NCI-H187 (cell line): Measurements from ENCODE around the gene DLG2.

Source experiments
- DNase-seq, 2 experiments: peaks; one replicate each; lab custom pipeline; 2025; lab: John Stamatoyannopoulos, UW

DLG2 gene

GRCh38 chr11:84212468-84213390 lies 1414.4 kb downstream of the DLG2 start:
- no peak for DNase-seq

GRCh38 chr11:84211896-84212295 lies 1415.2 kb downstream of the DLG2 start:
- DNase-seq, result no peak

- no peak for DNase-seq
Measured at GRCh38 chr11:84194696-84195095, 1432.4 kb downstream of the DLG2 start.

DNA sequence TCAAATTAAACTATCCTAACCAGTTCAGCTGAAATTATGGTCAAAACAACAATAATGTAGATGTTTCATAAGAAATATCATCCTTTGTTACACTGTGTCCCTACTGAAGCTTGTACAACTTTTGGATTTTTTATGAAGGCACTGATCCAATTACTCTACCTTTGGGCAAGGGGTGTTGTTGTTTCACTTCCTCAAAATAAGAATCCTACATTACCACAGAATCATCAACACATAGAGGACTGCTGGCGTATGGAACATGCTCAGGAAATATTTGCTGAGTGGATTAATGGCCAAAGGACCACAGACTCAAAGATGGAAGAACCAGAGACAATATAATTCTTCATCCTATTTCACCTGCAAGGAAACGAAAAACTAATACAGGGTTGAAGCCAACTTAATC lies 1433.4 kb downstream of the DLG2 start:
- DNase-seq, result no peak

GRCh38 chr11:84188521-84188920 lies 1438.6 kb downstream of the DLG2 start:
- no peak for DNase-seq

DNA sequence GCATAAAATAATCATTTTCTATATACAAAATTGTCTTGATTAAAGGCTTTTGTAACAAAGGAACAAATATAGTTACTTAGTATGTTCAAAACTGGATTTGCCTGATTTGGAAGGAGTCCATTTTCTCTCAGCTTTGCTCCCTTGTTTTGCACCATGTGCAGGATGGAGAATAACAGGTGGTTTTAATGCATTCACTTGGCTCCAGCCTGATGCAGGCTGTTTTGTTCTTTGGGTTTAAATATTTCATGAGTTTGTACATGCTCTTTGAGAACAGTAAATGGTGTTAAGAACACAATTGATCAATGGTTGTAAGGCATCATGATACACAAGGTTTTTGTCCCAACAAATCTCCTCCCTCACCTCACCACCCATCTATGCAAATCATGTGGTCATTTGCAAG lies 1454.1 kb downstream of the DLG2 start:
- no peak for DNase-seq

DNA sequence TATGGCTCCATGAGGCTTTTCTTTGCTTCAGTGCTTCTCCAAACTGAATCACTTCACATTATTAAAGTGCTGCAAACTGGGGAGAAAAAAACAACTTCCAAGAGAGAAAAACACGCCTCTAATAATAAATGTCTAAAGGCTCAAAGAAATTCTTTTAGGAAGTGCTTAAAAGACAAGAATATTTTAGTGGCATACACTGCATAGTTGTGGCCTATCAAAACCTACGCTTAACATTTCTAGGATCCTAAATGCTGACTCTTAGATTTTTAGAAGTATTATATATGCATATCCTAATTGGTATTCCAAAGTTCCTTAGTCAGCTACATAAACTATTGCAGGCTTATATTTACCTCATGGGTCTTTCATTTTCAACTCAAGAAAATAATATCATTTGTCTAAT lies 1462.0 kb downstream of the DLG2 start:
- DNase-seq, result no peak

- DNase-seq, result no peak
Measured at GRCh38 chr11:84164728-84165127, 1462.4 kb downstream of the DLG2 start.

GRCh38 chr11:84163116-84163515 lies 1464.0 kb downstream of the DLG2 start:
- no peak for DNase-seq

DNA sequence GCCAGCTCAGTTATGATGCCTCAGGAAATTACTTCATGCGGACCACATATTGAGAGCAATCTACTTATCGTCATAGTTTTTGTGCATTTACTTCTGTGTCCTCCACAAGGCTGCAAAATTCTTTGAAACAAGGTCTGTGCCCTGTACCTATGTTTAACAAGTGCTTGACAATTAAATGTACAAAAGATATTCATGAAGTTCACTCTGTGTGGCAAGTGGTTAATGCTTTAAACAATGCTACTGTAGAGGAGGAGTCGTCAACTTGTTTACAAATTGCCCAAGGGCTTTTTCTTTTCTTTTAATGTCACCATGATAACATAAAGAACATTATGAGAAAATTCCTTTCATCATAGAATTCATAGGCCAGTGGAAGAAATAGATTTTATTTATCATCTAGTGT lies 1469.5 kb downstream of the DLG2 start:
- no peak for DNase-seq

- no peak for DNase-seq
Measured at GRCh38 chr11:84146826-84147225, 1480.3 kb downstream of the DLG2 start.

DNA sequence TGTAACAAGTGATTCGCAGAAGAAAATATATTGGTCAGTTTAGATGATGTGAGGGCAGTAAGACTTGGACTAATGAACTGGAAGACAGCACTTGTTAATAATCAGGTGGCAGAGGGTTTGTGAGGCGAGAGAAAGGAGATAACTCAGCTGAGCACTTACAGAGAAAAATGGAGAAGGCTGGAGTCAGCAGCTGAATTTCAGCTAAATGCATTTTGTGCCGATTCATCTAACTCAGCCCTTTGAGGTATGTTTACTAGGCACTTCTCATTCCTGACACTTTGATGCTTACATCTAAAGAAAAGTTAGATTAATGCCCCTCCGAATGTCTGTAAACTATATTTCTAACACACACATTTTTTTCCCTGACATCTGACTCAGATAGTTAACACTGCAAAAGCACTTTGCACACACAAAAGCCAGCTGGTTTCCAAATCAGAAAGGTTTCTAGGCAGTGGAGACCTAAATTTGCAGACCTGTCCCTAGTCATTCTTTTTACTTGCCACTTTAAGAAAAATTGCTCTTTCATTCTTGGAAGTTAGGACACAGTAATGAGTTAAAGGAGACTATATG lies 1481.4 kb downstream of the DLG2 start:
- no peak for DNase-seq

- no peak for DNase-seq
Measured at GRCh38 chr11:84144531-84144930, 1482.6 kb downstream of the DLG2 start.

GRCh38 chr11:84142411-84142810 lies 1484.7 kb downstream of the DLG2 start:
- DNase-seq, result no peak

DNA sequence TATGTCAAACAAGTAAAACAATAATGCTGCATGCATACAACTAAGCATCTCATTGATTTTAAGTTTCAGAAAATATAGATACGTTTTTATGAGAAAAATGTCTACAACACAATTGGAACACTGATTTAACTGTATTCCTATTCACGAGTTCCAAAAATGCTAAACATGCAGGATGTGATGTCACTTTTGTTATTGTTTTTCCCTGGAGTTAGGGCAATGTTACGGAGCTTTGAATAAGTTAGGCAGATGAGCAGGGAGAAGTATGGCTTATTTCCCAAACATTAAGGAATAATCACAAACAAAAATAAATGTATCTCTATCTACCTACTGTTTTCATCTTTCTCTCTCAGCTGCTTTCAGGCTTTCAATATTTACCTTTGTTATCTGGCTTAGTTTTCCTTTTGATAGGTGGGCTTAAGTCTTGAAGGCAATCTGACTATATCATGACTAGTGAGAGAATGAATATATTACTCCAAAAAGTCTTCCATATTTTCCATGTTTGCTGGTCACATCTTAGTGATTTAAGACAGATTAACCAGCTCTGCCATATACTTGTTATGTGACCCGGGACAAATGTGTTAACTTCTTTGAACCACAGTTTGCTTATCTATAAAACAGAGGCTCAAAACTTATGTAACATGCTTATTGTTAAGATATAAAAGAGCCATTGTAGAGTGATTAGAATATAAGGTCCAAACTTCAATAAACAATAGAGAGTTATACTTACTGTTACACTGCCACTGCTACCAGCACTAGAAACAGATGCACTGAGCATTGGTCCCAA lies 1486.6 kb downstream of the DLG2 start:
- no peak for DNase-seq

- DNase-seq, result no peak
Measured at GRCh38 chr11:84137960-84138359, 1489.2 kb downstream of the DLG2 start.

- no peak for DNase-seq
Measured at GRCh38 chr11:84137505-84137904, 1489.6 kb downstream of the DLG2 start.

GRCh38 chr11:84136926-84137325 lies 1490.2 kb downstream of the DLG2 start:
- no peak for DNase-seq

GRCh38 chr11:84130646-84131427 lies 1496.3 kb downstream of the DLG2 start:
- DNase-seq, result no peak

DNA sequence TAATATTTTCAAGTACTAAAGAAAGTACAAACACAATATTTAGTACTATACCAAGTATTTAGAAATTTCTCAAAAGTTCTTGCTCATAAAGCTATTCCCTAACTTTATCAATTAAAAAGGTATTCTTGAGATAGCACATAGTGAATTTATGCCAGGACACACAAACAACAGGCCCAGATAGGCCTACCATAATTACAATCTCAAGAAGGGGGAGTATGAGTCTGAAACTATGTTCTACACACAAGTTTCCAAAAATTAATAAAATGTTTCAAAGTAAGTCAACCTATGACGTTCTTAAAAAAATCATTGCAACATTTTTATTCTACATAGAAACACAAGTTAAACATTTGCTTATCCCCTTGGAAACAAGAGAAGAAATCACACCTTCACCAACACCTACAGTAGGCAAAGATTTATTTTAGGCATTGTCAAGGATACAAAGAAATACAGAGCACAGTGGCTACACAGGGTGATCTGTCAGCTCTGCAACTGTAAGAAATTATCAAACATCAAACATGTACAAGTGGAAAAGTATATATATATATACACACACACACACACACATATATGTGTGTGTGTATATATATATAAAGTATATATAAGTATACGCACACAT lies 1497.1 kb downstream of the DLG2 start:
- DNase-seq, result no peak

DNA sequence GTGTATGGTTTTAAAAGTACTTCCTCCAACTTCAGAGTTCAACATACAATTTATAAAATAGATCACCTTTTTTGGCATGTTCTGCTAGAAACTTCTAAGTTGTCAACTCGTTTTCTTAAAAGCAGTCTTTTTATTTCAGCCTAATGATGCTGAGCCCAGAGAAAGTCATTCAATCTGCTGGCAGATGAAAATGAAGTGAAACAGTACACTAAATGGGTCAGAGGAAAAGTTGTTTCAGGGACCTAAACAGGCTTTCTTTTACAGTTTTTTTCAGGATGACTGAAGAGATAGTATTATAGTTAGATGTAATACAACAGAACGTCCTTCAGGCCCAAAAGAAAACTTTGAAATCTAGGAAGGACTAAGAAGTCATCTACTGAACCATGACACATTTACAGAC lies 1498.3 kb downstream of the DLG2 start:
- no peak for DNase-seq

DNA sequence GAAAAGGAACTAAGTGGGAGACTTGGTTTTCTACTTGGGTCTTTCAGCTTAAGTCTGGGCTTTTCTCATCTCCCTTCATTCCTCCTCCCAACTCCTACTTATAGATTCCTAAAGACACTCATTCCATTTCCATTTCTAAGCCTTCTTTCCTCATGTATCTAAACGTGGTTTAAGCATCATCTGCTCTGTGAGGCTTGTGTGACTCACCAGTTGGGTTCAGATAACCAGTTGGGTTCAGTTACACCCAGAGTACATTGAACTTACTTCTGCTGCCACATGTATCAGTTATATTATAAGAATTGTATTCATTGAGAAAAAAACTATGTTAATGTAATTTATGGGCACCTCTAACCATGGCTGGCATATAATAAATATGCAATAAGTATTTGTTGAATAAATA lies 1509.8 kb downstream of the DLG2 start:
- DNase-seq, result no peak
